Measurements from ENCODE around the gene CERS2.

Gene CERS2

GRCh38 chr1:150976879-150977694 lies 2.5 kb upstream of the CERS2 start (continued):
- peak; percentile 60; the same call in 1 of the 2 replicates for TF ChIP-seq ZNF398 (tag by site-specific recombination; IDR thresholded peaks at IDR 0.05)
- TF ChIP-seq ZNF654 (tag by site-specific recombination; IDR thresholded peaks at IDR 0.05; ENCODE audit: low read depth) = no peak
- no peak for TF ChIP-seq KLF7 (tag by site-specific recombination; IDR thresholded peaks at IDR 0.05; ENCODE audit: borderline replicate concordance)
- no peak for TF ChIP-seq REST (tag by site-specific recombination; IDR thresholded peaks at IDR 0.05)
- TF ChIP-seq ZNF239 (tag by site-specific recombination; IDR thresholded peaks at IDR 0.05) = no peak
- no peak for TF ChIP-seq ZNF585B (tag by site-specific recombination; IDR thresholded peaks at IDR 0.05)
- TF ChIP-seq ZNF621 (tag by site-specific recombination; IDR thresholded peaks at IDR 0.05) = no peak
- no peak for TF ChIP-seq ZNF521 (tag by site-specific recombination; IDR thresholded peaks at IDR 0.05)
- no peak for TF ChIP-seq ZNF169 (tag by site-specific recombination; IDR thresholded peaks at IDR 0.05)
- no peak for TF ChIP-seq ZNF548 (tag by site-specific recombination; IDR thresholded peaks at IDR 0.05)
- 0 out of 2 replicates have a peak, but pooled peaks have one; percentile 38 for TF ChIP-seq ZNF302 (tag by site-specific recombination; IDR thresholded peaks at IDR 0.05; ENCODE audit: low read depth)
- TF ChIP-seq ZFP41 (tag by site-specific recombination; IDR thresholded peaks at IDR 0.05; ENCODE audit: borderline replicate concordance) = no peak
- no peak for TF ChIP-seq ZNF292 (tag by site-specific recombination; IDR thresholded peaks at IDR 0.05; ENCODE audit: borderline replicate concordance, low read depth)
- TF ChIP-seq KLF10 (tag by site-specific recombination; IDR thresholded peaks at IDR 0.05) = no peak
- TF ChIP-seq ZBTB7A (tag by site-specific recombination; IDR thresholded peaks at IDR 0.05; ENCODE audit: low read depth) = no peak
- TF ChIP-seq CTCF (tag by site-specific recombination; IDR thresholded peaks at IDR 0.05) = no peak
- no peak for TF ChIP-seq ZNF776 (tag by site-specific recombination; IDR thresholded peaks at IDR 0.05; ENCODE audit: borderline replicate concordance)
- TF ChIP-seq ZNF366 (tag by site-specific recombination; conservative IDR thresholded peaks at IDR 0.05) = peak; percentile 81
- TF ChIP-seq ZNF10 (tag by site-specific recombination; IDR thresholded peaks at IDR 0.05) = no peak
- no peak for TF ChIP-seq ZBTB44 (tag by site-specific recombination; IDR thresholded peaks at IDR 0.05)
- no peak for TF ChIP-seq ZNF133 (tag by site-specific recombination; IDR thresholded peaks at IDR 0.05)
- peak; percentile 70 for TF ChIP-seq SP3 (tag by site-specific recombination; IDR thresholded peaks at IDR 0.05)
- TF ChIP-seq SP2 (tag by site-specific recombination; IDR thresholded peaks at IDR 0.05) = peak; percentile 43
- TF ChIP-seq ZNF704 (tag by site-specific recombination; IDR thresholded peaks at IDR 0.05) = no peak
- no peak for TF ChIP-seq ZNF639 (tag by site-specific recombination; IDR thresholded peaks at IDR 0.05)
- TF ChIP-seq ATF2 (tag by site-specific recombination; IDR thresholded peaks at IDR 0.05; ENCODE audit: low read depth) = no peak
- no peak for TF ChIP-seq ZNF157 (tag by site-specific recombination; IDR thresholded peaks at IDR 0.05)

All from HEK293 (cell line).